Measurements from ENCODE around the gene CDS2. TPM values are rescaled to one million over a fixed set of nuclear protein-coding genes. Genes with fewer than 3 reads are reported as not detected.

Gene CDS2
- total RNA-seq, 2 experiments from 2014 or later = 23.2 to 24.1 TPM

- CTCF ChIA-PET = no interaction called here
- Mint-ChIP-seq H3K4me3 (no peak overlapping the region), H3K36me3 (ENCODE audit: low read depth) (no peaks in the 10 kb centered on the region), H3K27ac (no peak overlapping the region), H3K27me3 (ENCODE audit: low read depth) (no peaks in the 10 kb centered on the region), H3K4me1 (ENCODE audit: low read depth) (peaks cover 31% of the 10 kb centered on the region), H3K9me3 (no peaks in the 10 kb centered on the region)
- DNase-seq = no peak
- intact Hi-C loops (cut with micrococcal nuclease) = no loop called here
These were observed 46.2 kb downstream of the CDS2 start for GRCh38 chr20:5172903-5173463.

DNA sequence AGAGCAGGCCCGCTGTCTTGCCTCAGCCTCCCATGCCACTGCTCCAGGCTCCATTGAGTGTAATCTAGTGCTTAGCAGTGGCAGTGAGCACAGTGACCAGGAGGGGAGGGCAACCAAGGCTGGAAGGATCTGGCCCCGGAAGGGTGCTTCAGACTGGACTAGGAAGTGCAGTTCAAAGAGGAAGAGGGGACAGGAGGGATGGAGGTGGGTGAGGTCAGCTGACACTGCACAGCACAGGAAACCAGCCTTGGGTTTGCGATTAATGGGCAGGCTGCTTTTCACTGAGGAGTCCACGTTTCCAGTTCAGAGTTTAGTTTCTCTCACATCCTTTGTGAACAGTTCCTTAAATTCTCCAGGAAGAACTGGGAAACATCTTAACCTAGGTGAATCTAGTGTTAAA, 46.9 kb downstream of the CDS2 start:
- peaks cover 24% of the 10 kb centered on the region for H3K4me1 Mint-ChIP-seq (ENCODE audit: low read depth)
- no peak overlapping the region for H3K4me3 Mint-ChIP-seq
- no peaks in the 10 kb centered on the region for H3K36me3 Mint-ChIP-seq (ENCODE audit: low read depth)
- no peaks in the 10 kb centered on the region for H3K9me3 Mint-ChIP-seq
- H3K27me3 Mint-ChIP-seq (ENCODE audit: low read depth) = no peaks in the 10 kb centered on the region
- DNase-seq = no peak
- CTCF ChIA-PET = interaction anchor here (1.2 kb wide), 1 partner anchor 47 kb away, joined by 3 read pairs; the partner anchor contains the start of gene CDS2
- H3K27ac Mint-ChIP-seq = no peak overlapping the region
- intact Hi-C loops (cut with micrococcal nuclease) = no loop called here

DNA sequence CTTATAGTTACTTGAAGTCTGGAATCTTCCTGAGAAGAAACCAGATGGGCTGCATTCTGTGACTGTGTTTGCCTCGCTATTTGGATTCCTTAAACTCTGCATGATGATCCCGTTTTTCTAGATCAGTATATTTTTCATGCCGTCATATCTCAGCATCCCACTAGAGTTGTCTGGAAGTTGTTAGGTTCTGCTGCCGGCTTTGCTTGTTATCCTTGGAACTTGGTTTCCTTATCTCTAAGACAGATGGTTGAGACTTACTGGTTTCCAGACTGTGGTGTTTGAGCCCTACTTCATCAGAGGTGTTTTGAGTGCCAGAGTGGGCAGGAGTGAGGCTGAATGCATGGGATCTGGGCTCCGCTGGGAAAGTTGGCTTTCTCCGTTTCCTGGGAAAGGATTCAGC, 50.3 kb downstream of the CDS2 start:
- H3K9me3 Mint-ChIP-seq = no peaks in the 10 kb centered on the region
- H3K27me3 Mint-ChIP-seq (ENCODE audit: low read depth) = no peaks in the 10 kb centered on the region
- no peak overlapping the region for H3K4me3 Mint-ChIP-seq
- H3K36me3 Mint-ChIP-seq (ENCODE audit: low read depth) = peaks cover 4% of the 10 kb centered on the region
- H3K4me1 Mint-ChIP-seq (ENCODE audit: low read depth) = peaks cover 4% of the 10 kb centered on the region
- intact Hi-C loops (cut with micrococcal nuclease) = no loop called here
- no peak for DNase-seq
- no peak overlapping the region for H3K27ac Mint-ChIP-seq
- CTCF ChIA-PET = no interaction called here

DNA sequence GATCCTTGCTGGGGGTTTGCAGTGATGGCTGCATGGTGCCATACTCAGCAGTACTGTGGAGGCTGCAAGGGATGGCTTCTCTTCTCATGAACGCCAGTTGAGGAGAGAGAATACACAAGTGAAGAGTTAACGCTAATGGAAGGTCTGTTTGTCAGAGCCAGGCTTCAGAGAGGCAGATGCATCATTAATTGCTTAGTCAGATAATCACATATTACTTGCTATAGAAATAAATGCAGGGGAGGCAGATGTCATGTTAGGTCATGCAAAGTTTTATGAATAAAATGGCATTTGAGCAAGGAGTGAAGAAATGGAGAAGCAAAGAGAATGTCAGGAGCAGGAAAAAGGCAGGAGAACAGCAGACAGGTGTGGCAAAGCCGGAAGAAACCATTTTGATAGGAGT, 51.2 kb downstream of the CDS2 start:
- Mint-ChIP-seq H3K4me1 (ENCODE audit: low read depth) (no peaks in the 10 kb centered on the region), H3K27ac (no peak overlapping the region), H3K9me3 (no peaks in the 10 kb centered on the region), H3K27me3 (ENCODE audit: low read depth) (no peaks in the 10 kb centered on the region), H3K36me3 (ENCODE audit: low read depth) (peaks cover 4% of the 10 kb centered on the region), H3K4me3 (no peak overlapping the region)
- intact Hi-C loops (cut with micrococcal nuclease) = no loop called here
- DNase-seq = no peak
- CTCF ChIA-PET = interaction anchor here (1.3 kb wide), 1 partner anchor 15 kb away, joined by 4 read pairs; no protein-coding TSS in a partner anchor

GRCh38 chr20:5180421-5180820, 53.6 kb downstream of the CDS2 start:
- intact Hi-C loops (cut with micrococcal nuclease) = no loop called here
- Mint-ChIP-seq H3K27ac (no peak overlapping the region), H3K36me3 (ENCODE audit: low read depth) (peaks cover 4% of the 10 kb centered on the region), H3K4me3 (no peak overlapping the region), H3K27me3 (ENCODE audit: low read depth) (no peaks in the 10 kb centered on the region), H3K4me1 (ENCODE audit: low read depth) (no peaks in the 10 kb centered on the region), H3K9me3 (no peaks in the 10 kb centered on the region)
- no peak for DNase-seq
- CTCF ChIA-PET = interaction anchor here (0.9 to 2.2 kb wide), 3 partner anchors 10 to 54 kb away, joined by 3 to 7 read pairs (median 5); partner anchors contain the start of gene CDS2

DNA sequence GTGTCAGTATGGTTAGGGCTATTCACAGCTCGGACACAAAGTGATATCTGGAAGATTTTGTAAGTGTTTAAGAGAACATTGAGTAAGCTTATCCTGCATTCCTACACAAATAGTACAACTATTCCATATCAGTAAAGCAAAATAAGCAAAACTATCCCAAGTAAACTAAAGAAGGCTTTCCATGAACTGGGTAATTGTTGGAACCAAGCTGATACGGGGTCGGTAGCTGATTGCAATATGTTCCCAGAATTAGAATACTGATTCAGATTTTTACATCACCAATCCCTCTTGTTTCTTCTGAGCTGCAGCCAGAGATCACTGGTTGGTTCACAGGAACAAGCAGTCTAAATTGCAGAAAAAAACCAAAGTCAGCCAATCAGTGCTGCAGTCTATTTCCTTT, 54.1 kb downstream of the CDS2 start:
- H3K36me3 Mint-ChIP-seq (ENCODE audit: low read depth) = peaks cover 4% of the 10 kb centered on the region
- CTCF ChIA-PET = interaction anchor here (0.9 to 2.2 kb wide), 3 partner anchors 9 to 54 kb away, joined by 3 to 7 read pairs (median 5); partner anchors contain the start of gene CDS2
- no peak overlapping the region for H3K4me3 Mint-ChIP-seq
- no peaks in the 10 kb centered on the region for H3K4me1 Mint-ChIP-seq (ENCODE audit: low read depth)
- H3K27me3 Mint-ChIP-seq (ENCODE audit: low read depth) = no peaks in the 10 kb centered on the region
- no peak for DNase-seq
- intact Hi-C loops (cut with micrococcal nuclease) = no loop called here
- no peaks in the 10 kb centered on the region for H3K9me3 Mint-ChIP-seq
- no peak overlapping the region for H3K27ac Mint-ChIP-seq

- CTCF ChIA-PET = interaction anchor here (1.2 to 2.2 kb wide), 2 partner anchors 9 to 55 kb away, joined by 5 to 7 read pairs; partner anchors contain the start of gene CDS2
These were observed 54.7 kb downstream of the CDS2 start for GRCh38 chr20:5181492-5181891.

DNA sequence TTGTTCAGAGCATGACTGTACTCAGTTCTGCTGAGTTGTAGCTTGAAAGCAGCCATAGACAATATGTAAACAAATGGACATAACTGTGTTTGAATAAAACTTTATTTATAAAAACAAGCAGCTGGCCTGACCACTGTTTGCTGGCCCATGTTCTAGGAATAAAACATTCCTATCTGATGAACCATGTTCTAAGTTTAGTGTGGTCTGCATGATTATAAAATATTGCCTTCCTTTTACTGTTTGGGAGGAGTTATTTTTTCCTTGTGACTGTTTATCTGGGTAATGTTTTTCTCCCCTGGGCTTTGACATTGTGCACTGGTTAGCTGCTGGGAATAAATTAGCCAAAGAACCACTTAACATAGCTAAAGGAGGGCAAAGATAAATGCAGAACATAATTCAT, 55.1 kb downstream of the CDS2 start:
- peaks cover 8% of the 10 kb centered on the region for H3K36me3 Mint-ChIP-seq (ENCODE audit: low read depth)
- intact Hi-C loops (cut with micrococcal nuclease) = no loop called here
- no peaks in the 10 kb centered on the region for H3K27me3 Mint-ChIP-seq (ENCODE audit: low read depth)
- no peak overlapping the region for H3K27ac Mint-ChIP-seq
- H3K4me1 Mint-ChIP-seq (ENCODE audit: low read depth) = no peaks in the 10 kb centered on the region
- H3K4me3 Mint-ChIP-seq = no peak overlapping the region
- DNase-seq = no peak
- CTCF ChIA-PET = interaction anchor here (1.3 to 11.9 kb wide), 2 partner anchors 10 to 54 kb away, joined by 6 to 180 read pairs; partner anchors contain the start of gene CDS2
- H3K9me3 Mint-ChIP-seq = no peaks in the 10 kb centered on the region

More at GRCh38 chr20:5181492-5181891, 54.7 kb downstream of the CDS2 start:
- no peaks in the 10 kb centered on the region for H3K27me3 Mint-ChIP-seq (ENCODE audit: low read depth)
- H3K36me3 Mint-ChIP-seq (ENCODE audit: low read depth) = peaks cover 7% of the 10 kb centered on the region
- intact Hi-C loops (cut with micrococcal nuclease) = no loop called here
- H3K27ac Mint-ChIP-seq = no peak overlapping the region
- no peak for DNase-seq
- no peak overlapping the region for H3K4me3 Mint-ChIP-seq
- no peaks in the 10 kb centered on the region for H3K4me1 Mint-ChIP-seq (ENCODE audit: low read depth)
- H3K9me3 Mint-ChIP-seq = no peaks in the 10 kb centered on the region

GRCh38 chr20:5182615-5183254, 55.9 kb downstream of the CDS2 start:
- CTCF ChIA-PET = interaction anchor here (1.3 to 11.9 kb wide), 2 partner anchors 9 to 54 kb away, joined by 6 to 180 read pairs; partner anchors contain the start of gene CDS2
- peak overlapping the region; percentile 25 for H3K27ac Mint-ChIP-seq
- intact Hi-C loops (cut with micrococcal nuclease) = no loop called here

DNA sequence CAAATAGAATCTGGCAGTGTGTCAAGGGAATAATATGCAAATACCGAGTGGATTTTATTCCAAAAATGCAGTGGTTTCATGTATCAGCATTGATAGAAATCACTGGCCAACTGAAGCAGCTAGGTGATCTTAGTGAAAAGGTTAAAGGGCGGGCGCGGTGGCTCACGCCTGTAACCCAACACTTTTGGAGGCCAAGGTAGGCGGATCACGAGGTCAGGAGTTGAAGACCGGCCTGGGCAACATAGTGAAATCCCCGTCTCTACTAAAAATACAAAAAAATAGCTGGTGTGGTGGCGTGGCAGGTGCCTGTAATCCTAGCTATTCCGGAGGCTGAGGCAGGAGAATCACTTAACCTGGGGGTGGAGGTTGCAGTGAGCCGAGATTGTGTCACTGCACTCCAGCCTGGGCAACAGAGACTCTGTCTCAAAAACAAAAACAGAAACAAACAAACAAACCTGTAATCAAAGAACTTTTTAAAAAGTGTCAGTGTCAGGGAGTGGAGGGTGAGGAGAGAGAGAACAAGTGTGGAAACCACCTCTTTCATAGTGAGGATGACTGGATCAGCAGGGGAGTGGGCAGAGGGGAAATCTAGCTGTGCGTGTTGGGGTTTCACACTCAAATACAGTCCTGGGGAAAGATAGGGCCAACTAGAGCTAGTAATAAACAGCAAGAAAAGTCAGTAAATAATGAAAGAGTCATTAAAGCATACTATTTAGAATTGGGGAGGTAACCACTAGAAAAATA, 57.1 kb downstream of the CDS2 start:
- H3K27me3 Mint-ChIP-seq (ENCODE audit: low read depth) = no peaks in the 10 kb centered on the region
- intact Hi-C loops (cut with micrococcal nuclease) = no loop called here
- no peak for DNase-seq
- H3K27ac Mint-ChIP-seq = no peak overlapping the region
- no peaks in the 10 kb centered on the region for H3K4me1 Mint-ChIP-seq (ENCODE audit: low read depth)
- no peaks in the 10 kb centered on the region for H3K9me3 Mint-ChIP-seq
- peaks cover 8% of the 10 kb centered on the region for H3K36me3 Mint-ChIP-seq (ENCODE audit: low read depth)
- no peak overlapping the region for H3K4me3 Mint-ChIP-seq
- CTCF ChIA-PET = interaction anchor here (0.7 to 11.9 kb wide), 2 partner anchors 56 to 61 kb away, joined by 3 to 180 read pairs; partner anchors contain the start of gene CDS2

More at GRCh38 chr20:5182615-5183254, 55.9 kb downstream of the CDS2 start:
- H3K9me3 Mint-ChIP-seq = no peaks in the 10 kb centered on the region
- no peak for DNase-seq
- no peak overlapping the region for H3K4me3 Mint-ChIP-seq
- H3K36me3 Mint-ChIP-seq (ENCODE audit: low read depth) = peaks cover 8% of the 10 kb centered on the region
- H3K4me1 Mint-ChIP-seq (ENCODE audit: low read depth) = no peaks in the 10 kb centered on the region
- H3K27me3 Mint-ChIP-seq (ENCODE audit: low read depth) = no peaks in the 10 kb centered on the region

DNA sequence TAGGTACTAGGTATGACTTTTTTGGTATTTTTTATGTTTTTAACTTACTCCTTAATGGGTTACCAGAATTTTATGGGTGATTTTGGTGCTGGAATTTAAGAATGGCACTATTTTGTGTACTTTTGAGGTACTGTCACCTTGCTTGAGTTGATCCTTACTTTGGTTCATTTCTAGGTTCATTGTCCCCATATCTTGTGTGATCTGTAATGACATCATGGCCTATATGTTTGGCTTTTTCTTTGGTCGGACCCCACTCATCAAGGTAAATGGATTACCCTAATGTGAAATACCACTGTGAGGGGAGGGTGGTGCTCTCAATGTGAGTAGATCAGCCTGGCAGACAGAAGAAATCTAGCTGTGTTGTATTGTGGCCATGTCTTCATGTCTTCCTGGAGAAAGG, 57.9 kb downstream of the CDS2 start:
- no peak overlapping the region for H3K27ac Mint-ChIP-seq
- no peak overlapping the region for H3K4me3 Mint-ChIP-seq
- peaks cover 4% of the 10 kb centered on the region for H3K36me3 Mint-ChIP-seq (ENCODE audit: low read depth)
- intact Hi-C loops (cut with micrococcal nuclease) = no loop called here
- CTCF ChIA-PET = interaction anchor here (0.7 to 11.9 kb wide), 2 partner anchors 56 to 62 kb away, joined by 3 to 180 read pairs; partner anchors contain the start of gene CDS2
- H3K4me1 Mint-ChIP-seq (ENCODE audit: low read depth) = no peaks in the 10 kb centered on the region
- no peaks in the 10 kb centered on the region for H3K9me3 Mint-ChIP-seq
- DNase-seq = no peak
- H3K27me3 Mint-ChIP-seq (ENCODE audit: low read depth) = no peaks in the 10 kb centered on the region

GRCh38 chr20:5187122-5187521, 60.3 kb downstream of the CDS2 start:
- Mint-ChIP-seq H3K27ac (no peak overlapping the region), H3K4me3 (no peak overlapping the region), H3K36me3 (ENCODE audit: low read depth) (peaks cover 4% of the 10 kb centered on the region), H3K27me3 (ENCODE audit: low read depth) (no peaks in the 10 kb centered on the region), H3K9me3 (no peaks in the 10 kb centered on the region), H3K4me1 (ENCODE audit: low read depth) (peaks cover 11% of the 10 kb centered on the region)
- no peak for DNase-seq
- CTCF ChIA-PET = interaction anchor here (0.7 to 11.9 kb wide), 3 partner anchors 18 to 59 kb away, joined by 3 to 180 read pairs (median 9); partner anchors contain the start of gene CDS2
- intact Hi-C loops (cut with micrococcal nuclease) = no loop called here

Measured in activated naive CD4-positive, alpha-beta T cell treated with anti-CD3 and anti-CD28 coated beads for 36 hours (primary cell).